HepG2 (cell line): ENCODE data around the gene RAB33A. TPM values are rescaled to one million over a fixed set of nuclear protein-coding genes. Genes with fewer than 3 reads are reported as not detected.

Experiments
- ASH2L ChIP-seq: fragments of 300-600, 200-600 bp; sonication (generic); IDR thresholded peaks from 2 replicates; pipeline ENCODE4 v1.7.0; 2017; ENCODE audit warnings: low read depth, mild to moderate bottlenecking, moderate library complexity, mixed read lengths, low read length; ENCODE audit not compliant: insufficient read length
- BRD4 ChIP-seq: sonication (generic); formaldehyde crosslinking; IDR thresholded peaks from 2 replicates; pipeline ENCODE4 v1.4.0; 2020; ENCODE audit warnings: missing genetic modification reagents
- CBX1 ChIP-seq: IDR thresholded peaks from one replicate; pipeline ENCODE4 v1.6.1; 2016; ENCODE audit warnings: antibody characterized with exemption, low read depth
- CBX5 ChIP-seq: sonication (generic); formaldehyde crosslinking; IDR thresholded peaks from 2 replicates; pipeline ENCODE4 v1.4.0; 2020; ENCODE audit warnings: missing genetic modification reagents, borderline replicate concordance
- CTCF ChIP-seq: sonication (generic); formaldehyde crosslinking; IDR thresholded peaks from 2 replicates; pipeline ENCODE4 v1.5.0; 2020; ENCODE audit warnings: mild to moderate bottlenecking, missing genetic modification reagents, moderate library complexity
- GABPB1 ChIP-seq: IDR thresholded peaks from 2 replicates; pipeline ENCODE4 v1.6.1; 2016; ENCODE audit warnings: mild to moderate bottlenecking, missing genetic modification reagents, moderate library complexity, missing compliant biosample characterization
- NONO ChIP-seq, 2 experiments: fragments of 450-650 bp in 1 of 2; sonication (generic) in 1 of 2; formaldehyde crosslinking in 1 of 2; IDR thresholded peaks in 1 of 2; conservative IDR thresholded peaks in 1 of 2; 2 replicates each; pipeline versions ENCODE4 v1.6.1 to v1.8.0; 2017 to 2022; ENCODE audit warnings: mild to moderate bottlenecking in 1 of 2, missing genetic modification reagents in 1 of 2, moderate library complexity in 1 of 2
- RBFOX2 ChIP-seq: fragments of 200-400 bp; formaldehyde crosslinking; IDR thresholded peaks from 2 replicates; pipeline ENCODE4 v1.6.1; 2017; ENCODE audit warnings: low read depth, mild to moderate bottlenecking, low read length
- SMC3 ChIP-seq: IDR thresholded peaks from 2 replicates; pipeline ENCODE4 v1.6.1; 2011; ENCODE audit warnings: low read length, improper control_type of control experiment
- SOX6 ChIP-seq, 2 experiments: fragments of 450-650 bp in 1 of 2; sonication (generic) in 1 of 2; formaldehyde crosslinking in 1 of 2; IDR thresholded peaks; 2 replicates each; pipeline versions ENCODE4 v1.4.0 to v1.6.1; 2017 to 2020; ENCODE audit warnings: antibody characterized with exemption in 1 of 2, mild to moderate bottlenecking in 1 of 2, missing genetic modification reagents in 1 of 2
- TEAD2 ChIP-seq: sonication (generic); formaldehyde crosslinking; IDR thresholded peaks from 2 replicates; pipeline ENCODE4 v1.9.0; 2021; ENCODE audit warnings: missing genetic modification reagents
- ZBTB20 ChIP-seq: sonication (generic); formaldehyde crosslinking; IDR thresholded peaks from 2 replicates; pipeline ENCODE4 v1.8.1; 2023; ENCODE audit warnings: missing genetic modification reagents, low read depth, mild to moderate bottlenecking, borderline replicate concordance
- ZFP41 ChIP-seq: sonication (generic); formaldehyde crosslinking; IDR thresholded peaks from 2 replicates; pipeline ENCODE4 v1.4.0; 2020; ENCODE audit warnings: mild to moderate bottlenecking, missing genetic modification reagents, borderline replicate concordance
- ZFP90 ChIP-seq: sonication (generic); formaldehyde crosslinking; IDR thresholded peaks from 2 replicates; pipeline ENCODE4 v1.8.0; 2022; ENCODE audit warnings: missing genetic modification reagents, mild to moderate bottlenecking, inconsistent platforms, borderline replicate concordance
- ZNF101 ChIP-seq: sonication (generic); formaldehyde crosslinking; IDR thresholded peaks from 2 replicates; pipeline ENCODE4 v1.4.0; 2020; ENCODE audit warnings: mild to moderate bottlenecking, low read depth, missing genetic modification reagents, borderline replicate concordance
- ZNF24 ChIP-seq: fragments of 450-650 bp; IDR thresholded peaks from 2 replicates; pipeline ENCODE4 v1.6.1; 2017; ENCODE audit warnings: antibody characterized with exemption, mild to moderate bottlenecking
- ZNF326 ChIP-seq: sonication (generic); formaldehyde crosslinking; IDR thresholded peaks from 2 replicates; pipeline ENCODE4 v1.4.0; 2020; ENCODE audit warnings: missing genetic modification reagents, borderline replicate concordance
- ZNF589 ChIP-seq: sonication (generic); formaldehyde crosslinking; conservative IDR thresholded peaks from 2 replicates; pipeline ENCODE4 v1.8.0; 2022; ENCODE audit warnings: mild to moderate bottlenecking, moderate library complexity, missing genetic modification reagents
- ZNF605 ChIP-seq: sonication (generic); formaldehyde crosslinking; IDR thresholded peaks from 2 replicates; pipeline ENCODE4 v1.8.0; 2022; ENCODE audit warnings: mild to moderate bottlenecking, missing genetic modification reagents
- ZNF7 ChIP-seq: IDR thresholded peaks from 2 replicates; pipeline ENCODE4 v1.6.1; 2016; ENCODE audit warnings: missing biosample characterization, missing genetic modification reagents
- ZNF790 ChIP-seq: sonication (generic); formaldehyde crosslinking; IDR thresholded peaks from 2 replicates; pipeline ENCODE4 v1.8.0; 2022; ENCODE audit warnings: missing genetic modification reagents, mild to moderate bottlenecking, borderline replicate concordance
- polyA plus RNA-seq, 8 experiments: library from polyadenylated mRNA; depleted of rRNA in 3 of 8; stranded (reverse) in 7 of 8; unstranded in 1 of 8; fragments of >200 nt; fragmentation: Illumina TruSeq in 4 of 8; extraction: Trizol in 4 of 8; gene quantifications; 2 replicates each; pipeline versions ENCODE4 v1.2.1 to v1.2.3, GENCODE V29; 2011 to 2016; ENCODE audit warnings: low read depth in 4 of 8, missing spikeins in 1 of 8, mixed read lengths in 1 of 8; ENCODE audit not compliant: insufficient read depth in 1 of 8
- total RNA-seq, 5 experiments: library from RNA; depleted of rRNA; stranded (reverse); fragments of >200 nt; fragmentation: Illumina TruSeq; extraction: Trizol; gene quantifications; 2 replicates each; pipeline ENCODE4 v1.2.3, GENCODE V29; 2016; ENCODE audit warnings: low read depth in 1 of 5
- TF ChIP-seq, protein P1 (sequence below): sonication (generic); formaldehyde crosslinking; IDR thresholded peaks from 2 replicates; pipeline ENCODE4 v1.4.0; 2020; ENCODE audit warnings: missing genetic modification reagents
- TF ChIP-seq, protein P2 (sequence below): sonication (generic); IDR thresholded peaks from 2 replicates; pipeline ENCODE4 v1.6.1; 2016; ENCODE audit warnings: low read depth, borderline replicate concordance

The RAB33A gene
- total and polyA plus RNA-seq, 2 of the 13 experiments (the other 11 are each of a cell fraction or from before 2014, with no cell fraction given) = 0.26 TPM; not detected in 1

GRCh38 chrX:130165703-130166502 lies 5.9 kb upstream of the RAB33A start, which contains the start of gene AIFM1 (continued):
- TF ChIP-seq, protein P1, sequence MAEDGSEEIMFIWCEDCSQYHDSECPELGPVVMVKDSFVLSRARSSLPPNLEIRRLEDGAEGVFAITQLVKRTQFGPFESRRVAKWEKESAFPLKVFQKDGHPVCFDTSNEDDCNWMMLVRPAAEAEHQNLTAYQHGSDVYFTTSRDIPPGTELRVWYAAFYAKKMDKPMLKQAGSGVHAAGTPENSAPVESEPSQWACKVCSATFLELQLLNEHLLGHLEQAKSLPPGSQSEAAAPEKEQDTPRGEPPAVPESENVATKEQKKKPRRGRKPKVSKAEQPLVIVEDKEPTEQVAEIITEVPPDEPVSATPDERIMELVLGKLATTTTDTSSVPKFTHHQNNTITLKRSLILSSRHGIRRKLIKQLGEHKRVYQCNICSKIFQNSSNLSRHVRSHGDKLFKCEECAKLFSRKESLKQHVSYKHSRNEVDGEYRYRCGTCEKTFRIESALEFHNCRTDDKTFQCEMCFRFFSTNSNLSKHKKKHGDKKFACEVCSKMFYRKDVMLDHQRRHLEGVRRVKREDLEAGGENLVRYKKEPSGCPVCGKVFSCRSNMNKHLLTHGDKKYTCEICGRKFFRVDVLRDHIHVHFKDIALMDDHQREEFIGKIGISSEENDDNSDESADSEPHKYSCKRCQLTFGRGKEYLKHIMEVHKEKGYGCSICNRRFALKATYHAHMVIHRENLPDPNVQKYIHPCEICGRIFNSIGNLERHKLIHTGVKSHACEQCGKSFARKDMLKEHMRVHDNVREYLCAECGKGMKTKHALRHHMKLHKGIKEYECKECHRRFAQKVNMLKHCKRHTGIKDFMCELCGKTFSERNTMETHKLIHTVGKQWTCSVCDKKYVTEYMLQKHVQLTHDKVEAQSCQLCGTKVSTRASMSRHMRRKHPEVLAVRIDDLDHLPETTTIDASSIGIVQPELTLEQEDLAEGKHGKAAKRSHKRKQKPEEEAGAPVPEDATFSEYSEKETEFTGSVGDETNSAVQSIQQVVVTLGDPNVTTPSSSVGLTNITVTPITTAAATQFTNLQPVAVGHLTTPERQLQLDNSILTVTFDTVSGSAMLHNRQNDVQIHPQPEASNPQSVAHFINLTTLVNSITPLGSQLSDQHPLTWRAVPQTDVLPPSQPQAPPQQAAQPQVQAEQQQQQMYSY = peak; percentile 99
- peak; percentile 83 for TF ChIP-seq ASH2L
- no peak for TF ChIP-seq CTCF
- TF ChIP-seq ZNF605 (CRISPR knock-in tag) = peak; percentile 67; the same call in 1 of the 2 replicates
- TF ChIP-seq NONO (IDR thresholded peaks at IDR 0.05) = no peak
- peak; percentile 23; the same call in 1 of the 2 replicates for TF ChIP-seq NONO (CRISPR knock-in tag; conservative IDR thresholded peaks at IDR 0.05)
- no peak for TF ChIP-seq ZNF790 (CRISPR knock-in tag)
- TF ChIP-seq ZNF24 = 0 out of 2 replicates have a peak, but pooled peaks have one; percentile 18
- no peak for TF ChIP-seq BRD4
- no peak for TF ChIP-seq SOX6 (IDR thresholded peaks at IDR 0.05)
- peak; percentile 33; the same call in 1 of the 2 replicates for TF ChIP-seq SOX6 (CRISPR knock-in tag; IDR thresholded peaks at IDR 0.05)
- TF ChIP-seq ZNF589 (CRISPR knock-in tag) = no peak
- no peak for TF ChIP-seq SMC3
- TF ChIP-seq ZBTB20 = peak; percentile 59; the same call in 1 of the 2 replicates
- no peak for TF ChIP-seq CBX5 (CRISPR knock-in tag)
- TF ChIP-seq ZNF326 = no peak
- TF ChIP-seq, protein P2, sequence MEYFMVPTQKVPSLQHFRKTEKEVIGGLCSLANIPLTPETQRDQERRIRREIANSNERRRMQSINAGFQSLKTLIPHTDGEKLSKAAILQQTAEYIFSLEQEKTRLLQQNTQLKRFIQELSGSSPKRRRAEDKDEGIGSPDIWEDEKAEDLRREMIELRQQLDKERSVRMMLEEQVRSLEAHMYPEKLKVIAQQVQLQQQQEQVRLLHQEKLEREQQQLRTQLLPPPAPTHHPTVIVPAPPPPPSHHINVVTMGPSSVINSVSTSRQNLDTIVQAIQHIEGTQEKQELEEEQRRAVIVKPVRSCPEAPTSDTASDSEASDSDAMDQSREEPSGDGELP = peak; percentile 7; the same call in 1 of the 2 replicates
- peak; percentile 7 for TF ChIP-seq CBX1
- no peak for TF ChIP-seq ZNF101 (CRISPR knock-in tag)
- TF ChIP-seq ZNF7 (CRISPR knock-in tag) = no peak
- peak; percentile 52; the same call in 1 of the 2 replicates for TF ChIP-seq GABPB1 (CRISPR knock-in tag)
- TF ChIP-seq ZFP90 (CRISPR knock-in tag) = no peak
- TF ChIP-seq RBFOX2 = peak; percentile 77
- TF ChIP-seq TEAD2 = no peak
- TF ChIP-seq ZFP41 (CRISPR knock-in tag) = no peak
